HG03280 (cell line): ENCODE results near the gene CPEB1.
"Not testable (repeated sequence)": the region's sequence is repeated elsewhere in the genome, so short reads cannot be mapped to it uniquely, and the experiment has no call there.

Experiments used
- ATAC-seq: cut with Tn5 transposase; IDR thresholded peaks from one replicate; pipeline ENCODE4 v1.9.1; 2021; ENCODE audit warnings: mild to moderate bottlenecking, moderate library complexity; ENCODE audit not compliant: unreplicated experiment

The CPEB1 gene

DNA sequence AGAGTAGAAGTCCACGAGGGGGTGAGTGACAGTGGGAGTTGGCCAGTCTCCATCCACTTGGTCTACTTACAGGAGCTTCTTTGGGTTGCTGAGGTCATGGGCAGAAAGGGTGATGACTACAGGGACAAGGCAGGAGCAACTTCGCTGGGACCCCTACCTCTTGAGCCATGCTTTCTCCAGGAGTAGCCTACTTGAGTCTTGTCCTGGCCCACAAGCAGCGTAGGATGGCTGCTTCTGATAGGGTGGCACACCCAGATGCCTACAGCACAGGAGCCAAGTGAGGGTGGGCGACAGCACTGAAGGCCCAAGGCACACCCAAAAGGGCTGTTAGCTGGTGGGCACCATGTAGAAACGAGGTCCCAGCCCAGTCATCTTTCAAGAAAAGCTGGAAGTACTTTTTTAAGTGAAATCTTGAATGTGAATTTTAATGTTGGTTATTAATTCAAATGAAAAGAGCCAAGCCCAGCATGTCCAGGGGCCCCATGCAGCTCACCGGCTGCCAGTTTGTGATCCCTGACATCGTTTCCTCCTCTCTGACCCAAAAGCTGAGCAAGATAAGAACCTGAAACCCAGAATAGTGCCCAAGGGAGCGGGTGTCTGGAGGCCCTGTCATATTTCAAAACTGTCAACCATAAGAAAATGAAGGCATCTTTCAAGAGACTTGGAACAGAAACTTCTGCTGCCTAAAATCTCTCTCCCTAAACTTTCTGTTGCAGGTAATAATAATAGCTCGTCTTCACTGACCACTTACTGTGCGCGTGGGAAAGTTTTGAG lies 2.2 kb upstream of the CPEB1 start:
- ATAC-seq: no peak

- ATAC-seq: no peak
These were observed 1.3 kb upstream of the CPEB1 start for GRCh38 chr15:82648257-82649103.

DNA sequence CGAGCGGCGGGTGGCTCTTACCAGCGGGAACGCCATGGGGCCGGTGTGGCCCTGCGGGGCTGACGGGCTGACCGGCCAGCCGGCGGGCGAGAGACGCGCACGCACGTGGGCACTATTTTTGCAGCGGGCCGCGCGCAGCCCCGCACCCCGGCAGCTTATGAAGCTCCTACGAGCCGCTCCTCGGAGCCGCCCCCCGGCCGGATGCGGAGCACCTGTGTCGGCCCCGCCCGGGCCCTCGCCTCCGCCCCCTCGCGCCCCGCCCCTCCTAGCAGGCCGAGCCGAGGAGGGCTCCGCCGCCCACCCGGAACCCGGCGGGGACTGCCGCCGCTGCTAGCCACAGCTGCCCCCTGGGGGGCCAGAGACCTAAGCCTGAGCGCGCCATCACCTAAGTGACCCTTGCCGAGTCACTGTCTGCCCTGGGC lies 683 bp upstream of the CPEB1 start:
- ATAC-seq: no peak

- ATAC-seq: no peak
These were observed 716 bp downstream of the CPEB1 start for GRCh38 chr15:82646250-82647044.

GRCh38 chr15:82644967-82645852 lies 2.0 kb downstream of the CPEB1 start:
- not testable (repeated sequence) for ATAC-seq

DNA sequence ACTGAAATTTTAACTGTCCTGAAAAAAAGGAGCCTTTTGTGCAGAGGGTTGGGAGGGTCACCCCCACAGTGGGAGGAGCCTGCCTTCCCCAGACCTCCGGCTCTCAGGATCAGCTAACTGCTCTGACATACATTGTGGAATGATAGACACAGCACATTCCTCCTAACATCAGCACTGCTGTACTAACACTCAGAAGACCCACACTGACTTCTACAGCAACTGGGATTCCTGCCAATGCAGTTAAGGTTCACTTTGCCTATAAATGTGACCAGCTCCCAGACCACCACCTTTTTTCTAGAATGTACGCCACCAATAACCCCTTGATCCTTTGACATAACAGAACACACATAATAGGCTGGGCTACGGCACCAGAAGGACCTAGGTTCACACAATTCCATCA lies 3.2 kb downstream of the CPEB1 start:
- no peak for ATAC-seq

GRCh38 chr15:82642656-82643055 lies 4.5 kb downstream of the CPEB1 start:
- no peak for ATAC-seq

GRCh38 chr15:82641129-82641798 lies 5.9 kb downstream of the CPEB1 start:
- no peak for ATAC-seq

DNA sequence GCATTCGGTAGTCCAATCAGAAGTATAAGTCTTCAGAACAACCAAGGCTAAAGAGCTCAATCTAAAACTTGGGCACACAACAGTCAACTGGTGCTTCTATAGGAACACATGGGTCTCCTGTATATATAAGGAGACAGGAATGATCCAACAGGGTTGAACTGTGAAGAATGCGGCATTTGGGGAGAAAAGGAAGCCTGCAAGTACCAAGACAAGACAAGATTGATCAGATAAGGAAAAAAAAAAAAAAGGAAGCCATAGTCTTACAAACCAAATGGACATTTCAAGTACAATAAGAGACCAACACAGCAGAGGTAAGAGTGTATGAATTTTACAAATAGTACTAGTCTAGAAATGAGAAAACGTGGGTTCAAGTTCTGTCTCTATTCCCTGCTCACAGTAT lies 6.5 kb downstream of the CPEB1 start:
- no peak for ATAC-seq

- no peak for ATAC-seq
These were observed 11.4 kb downstream of the CPEB1 start for GRCh38 chr15:82635798-82636197.

DNA sequence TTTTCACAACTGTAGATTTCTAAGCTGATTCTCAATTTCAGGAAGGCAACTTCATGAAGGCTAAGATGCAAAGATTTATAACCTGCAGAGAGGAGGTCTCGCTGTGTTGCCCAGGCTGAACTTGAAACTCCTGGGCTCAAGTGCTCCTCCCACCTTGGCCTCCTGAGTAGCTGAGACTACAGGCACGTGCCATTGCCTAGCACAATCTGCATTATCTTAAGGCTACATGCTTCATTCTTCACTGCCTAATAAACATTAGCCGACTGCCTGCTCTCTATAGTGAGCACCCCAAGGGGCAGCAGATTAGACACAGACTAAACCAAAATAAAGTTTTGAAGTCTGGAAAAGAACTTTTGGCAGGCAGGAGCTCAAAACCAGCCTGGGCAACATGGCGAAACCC lies 17.1 kb downstream of the CPEB1 start:
- ATAC-seq: no peak

DNA sequence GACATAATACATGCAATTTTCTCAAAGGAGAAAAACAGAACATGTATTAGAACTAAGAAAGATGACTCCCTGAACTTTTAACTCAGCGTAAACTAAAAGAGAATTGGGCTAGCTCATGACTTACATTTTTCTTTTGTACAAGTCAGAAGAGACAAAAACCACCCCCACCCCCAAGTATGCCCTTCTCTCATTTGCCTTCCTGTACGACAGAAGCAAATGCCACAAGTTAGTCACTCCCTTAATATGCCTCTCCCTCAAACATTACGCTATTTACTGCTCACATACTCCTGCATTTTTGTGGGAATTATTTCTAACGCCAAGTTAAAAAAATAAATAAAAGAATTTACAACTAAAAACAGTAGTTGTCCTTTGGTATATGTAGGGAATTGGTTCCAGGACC lies 22.0 kb downstream of the CPEB1 start:
- ATAC-seq: no peak

GRCh38 chr15:82624438-82624837 lies 22.7 kb downstream of the CPEB1 start:
- ATAC-seq: no peak

- ATAC-seq: no peak
These were observed 23.2 kb downstream of the CPEB1 start for GRCh38 chr15:82624008-82624407.

DNA sequence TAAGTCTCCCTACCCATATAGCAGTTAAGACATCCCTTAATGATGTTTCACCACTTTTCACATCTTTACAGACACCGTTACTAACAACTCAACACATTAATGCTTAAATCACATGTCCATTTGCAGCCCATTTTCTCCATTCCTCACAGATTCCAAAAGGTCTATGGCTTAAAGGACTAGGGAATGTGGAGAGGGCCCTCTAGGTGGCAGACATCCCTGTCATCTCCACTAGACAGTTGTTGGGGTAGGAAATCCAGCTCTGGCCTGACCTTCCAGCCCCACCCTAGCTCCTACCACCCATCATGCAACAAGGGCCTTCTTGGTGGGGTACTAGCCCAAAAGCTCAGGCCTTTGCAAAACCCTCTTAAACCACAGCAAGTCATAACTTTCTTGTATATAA lies 25.2 kb downstream of the CPEB1 start:
- ATAC-seq: no peak

DNA sequence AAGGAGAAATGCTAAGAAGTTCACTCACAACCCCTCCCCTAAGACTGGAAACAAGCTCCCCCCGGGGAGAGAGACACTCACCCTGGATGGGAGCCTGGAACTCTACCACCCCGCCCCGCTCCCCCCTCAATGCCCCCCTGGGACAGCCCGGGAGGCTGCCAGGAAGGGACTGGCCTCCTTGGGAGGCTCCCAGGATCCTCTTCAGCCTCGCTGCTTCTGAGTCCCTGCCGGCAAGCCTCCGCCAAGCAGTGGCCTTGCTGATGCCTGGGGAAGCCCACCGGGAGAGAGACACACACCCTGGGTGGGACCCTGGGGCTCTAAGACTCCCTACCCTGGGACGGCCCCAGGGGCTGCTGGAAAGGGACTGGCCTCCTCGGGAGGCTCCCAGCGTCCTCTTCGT lies 33.4 kb downstream of the CPEB1 start:
- no peak for ATAC-seq

- no peak for ATAC-seq
These were observed 35.8 kb downstream of the CPEB1 start for GRCh38 chr15:82611348-82611747.

DNA sequence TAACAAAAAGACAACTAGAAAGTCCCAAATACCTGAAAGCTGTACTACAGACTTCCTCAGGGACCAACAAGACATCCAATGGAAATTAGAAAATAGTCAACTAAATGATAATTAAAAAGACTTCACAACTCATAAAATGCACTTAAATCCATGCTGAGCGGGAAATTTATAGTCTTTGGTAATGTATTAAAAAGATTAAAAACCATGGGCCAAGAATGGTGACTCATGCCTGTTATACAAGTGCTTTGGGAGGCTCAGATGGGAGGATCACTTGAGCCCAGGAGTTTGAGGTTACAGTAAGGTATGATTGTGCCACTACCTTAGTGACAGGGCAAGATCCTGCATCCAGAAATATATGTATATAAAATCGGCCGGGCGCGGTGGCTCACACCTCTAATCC lies 45.0 kb downstream of the CPEB1 start:
- no peak for ATAC-seq

DNA sequence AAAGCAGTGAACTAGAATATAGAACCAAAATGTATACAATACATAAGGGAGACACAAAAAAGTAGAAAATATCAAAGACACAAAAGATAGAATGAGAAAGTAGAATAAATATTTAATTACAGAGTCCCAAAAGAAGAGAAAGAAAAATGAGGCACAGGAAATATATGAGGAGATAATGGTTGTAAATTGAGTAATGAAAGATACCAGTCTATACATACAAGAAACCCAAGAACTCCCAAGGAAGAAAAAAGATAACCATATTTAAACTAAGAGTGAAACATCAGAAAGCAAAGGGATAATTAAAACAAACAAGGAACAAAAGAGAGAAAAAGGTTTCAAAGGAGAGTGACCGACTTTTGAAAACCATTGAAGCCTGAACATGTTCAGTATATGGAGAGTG lies 47.3 kb downstream of the CPEB1 start:
- ATAC-seq: no peak

DNA sequence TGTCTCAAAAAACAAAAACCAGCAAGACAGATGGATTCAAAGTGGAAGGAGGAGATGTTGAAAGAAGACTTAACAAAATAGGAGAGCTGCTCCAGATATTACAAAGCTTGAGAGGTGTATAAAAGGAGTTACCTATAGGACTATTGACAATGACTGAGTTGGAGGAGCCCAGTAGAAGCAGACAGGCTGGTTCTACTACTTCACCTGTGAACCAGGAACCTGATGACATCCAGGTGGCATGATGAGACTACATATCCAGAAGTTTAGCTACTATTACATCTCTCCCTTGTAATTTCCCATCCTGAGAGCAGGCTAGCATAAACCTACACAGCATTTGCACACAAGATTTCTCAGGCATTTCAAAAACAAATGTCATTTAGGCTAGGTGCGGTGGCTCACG lies 49.3 kb downstream of the CPEB1 start:
- no peak for ATAC-seq
